ENCODE results near the gene SAG.

The SAG gene

DNA sequence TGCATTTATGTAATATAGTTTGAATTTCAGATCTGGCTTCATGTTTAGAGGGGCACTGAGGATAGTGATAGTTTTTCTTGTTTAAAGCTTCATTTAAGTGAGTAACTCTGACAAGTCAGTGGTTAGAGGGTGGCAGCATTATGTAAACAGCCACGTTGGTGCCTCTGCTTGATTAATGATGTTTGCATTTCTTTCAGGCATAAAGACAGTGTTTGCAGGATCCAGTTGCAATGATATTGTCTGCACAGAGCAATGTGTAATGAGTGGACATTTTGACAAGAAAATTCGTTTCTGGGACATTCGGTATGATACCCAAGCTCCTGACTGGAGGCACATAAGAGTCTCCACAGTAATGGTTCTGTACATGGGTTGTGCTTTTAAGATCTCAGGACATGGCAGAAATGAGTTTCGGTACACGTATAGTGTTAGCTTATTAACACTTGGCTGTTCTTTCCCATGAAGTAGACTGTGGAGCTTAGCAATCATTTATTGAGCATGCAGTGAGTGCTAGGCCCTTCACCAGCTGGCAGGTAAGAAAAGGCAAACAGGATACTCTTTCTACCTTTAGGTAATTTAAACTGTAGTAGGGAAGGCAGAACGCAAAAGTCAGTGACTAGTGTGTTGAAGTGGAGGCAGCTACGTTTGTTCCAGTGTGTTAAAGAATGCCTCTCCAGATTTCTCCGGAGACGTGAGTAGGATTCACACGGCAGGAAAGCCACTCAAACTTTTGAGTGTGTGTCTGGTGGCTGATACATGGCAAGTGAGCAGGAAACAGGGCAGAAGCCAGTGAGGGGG is 17.4 kb upstream of the SAG start:
- no peak for DNase-seq

DNA sequence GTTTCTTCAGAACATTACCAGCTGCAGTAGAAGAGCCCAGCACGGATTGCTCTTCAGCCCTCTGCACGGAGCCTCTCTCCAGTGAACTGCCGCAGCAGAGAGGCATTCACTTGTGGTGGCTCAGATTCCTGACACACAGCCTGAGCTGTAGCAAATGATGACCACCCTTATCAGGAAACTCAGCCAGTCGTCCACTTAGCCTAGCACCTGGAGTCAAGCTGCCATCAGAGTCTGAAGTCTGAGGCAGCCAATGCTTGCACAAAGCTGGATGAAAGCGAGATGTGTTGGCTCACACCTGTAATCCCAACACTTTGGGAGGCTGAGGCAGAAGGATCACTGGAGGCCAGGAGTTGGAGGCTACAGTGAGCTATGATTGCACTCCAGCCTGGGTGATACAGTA is 11.7 kb upstream of the SAG start:
- DNase-seq = no peak

DNA sequence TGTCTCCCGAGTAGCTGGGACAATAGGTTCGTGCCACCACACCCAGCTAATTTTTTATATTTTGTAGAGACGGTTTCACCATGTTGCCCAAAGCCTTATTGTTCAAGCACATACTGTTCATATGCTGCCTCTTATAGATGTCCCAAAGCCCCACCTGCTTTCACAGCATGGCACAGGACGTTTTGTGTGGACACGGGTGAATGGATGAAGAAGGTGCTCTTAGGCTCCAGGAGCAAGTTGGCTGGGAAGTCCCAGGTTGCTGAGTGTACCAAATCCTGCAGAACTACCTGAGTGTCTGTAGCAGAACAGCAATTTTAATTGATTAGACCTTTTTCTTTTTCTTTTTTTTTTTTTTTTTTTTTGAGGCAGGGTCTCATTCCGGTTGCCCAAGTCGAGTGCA is 10.5 kb upstream of the SAG start:
- DNase-seq = no peak

DNA sequence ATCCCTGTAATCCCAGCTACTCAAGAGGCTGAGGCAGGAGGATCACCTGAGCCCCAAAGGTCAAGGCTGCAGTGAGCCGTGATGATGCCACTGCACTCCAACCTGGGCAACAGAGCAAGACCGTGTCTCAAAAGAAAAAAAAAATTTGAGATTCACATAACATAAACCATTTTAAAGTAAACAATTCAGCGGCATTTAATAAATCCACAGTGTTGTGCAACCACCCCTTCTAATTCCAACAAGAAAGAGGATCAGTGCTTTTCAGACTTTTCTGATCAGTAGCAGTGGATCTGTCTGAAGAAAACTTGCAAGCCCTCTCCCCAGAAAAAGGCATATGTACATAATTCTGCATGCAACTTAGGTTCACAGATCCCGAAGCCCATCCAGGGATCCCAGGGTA is 7.2 kb upstream of the SAG start:
- no peak for DNase-seq

DNA sequence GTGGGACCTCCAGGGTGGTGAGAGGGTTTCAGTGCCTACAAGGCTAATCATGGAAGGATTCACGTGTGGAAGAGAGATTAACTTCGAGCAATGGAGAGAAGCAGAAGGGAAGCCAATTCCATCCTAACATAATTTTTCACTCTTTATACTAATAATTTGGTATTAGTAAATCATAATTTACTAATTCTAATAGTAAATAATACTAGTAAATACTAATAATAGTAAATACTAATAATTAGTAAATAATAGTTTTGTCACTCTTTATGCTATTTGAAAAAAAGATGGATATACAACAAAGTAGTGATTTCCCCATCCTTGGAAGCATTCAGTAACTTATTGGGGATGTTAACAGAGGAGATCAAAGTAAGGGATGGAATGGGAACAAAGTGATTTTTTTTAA is 6.4 kb upstream of the SAG start:
- DNase-seq = no peak

DNA sequence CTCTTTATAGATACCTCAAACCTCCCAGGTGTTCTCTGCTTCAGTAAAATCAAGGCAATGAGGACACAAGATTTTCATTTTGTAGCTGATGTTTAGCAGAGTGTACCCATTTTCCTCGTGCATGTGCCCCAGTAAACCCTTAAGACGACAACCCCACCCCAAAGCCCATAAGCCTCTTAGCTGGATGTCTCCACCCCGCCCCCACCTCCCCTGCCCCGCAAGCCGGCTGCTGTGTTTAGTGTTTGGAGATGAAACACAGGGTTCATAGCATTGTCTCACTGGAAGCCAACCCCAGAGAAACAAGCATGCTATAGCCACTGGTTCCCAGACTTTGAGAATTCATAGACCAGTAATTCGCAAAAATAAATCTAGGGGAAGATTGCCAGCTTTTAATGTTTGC is 5.8 kb upstream of the SAG start:
- DNase-seq = no peak

DNA sequence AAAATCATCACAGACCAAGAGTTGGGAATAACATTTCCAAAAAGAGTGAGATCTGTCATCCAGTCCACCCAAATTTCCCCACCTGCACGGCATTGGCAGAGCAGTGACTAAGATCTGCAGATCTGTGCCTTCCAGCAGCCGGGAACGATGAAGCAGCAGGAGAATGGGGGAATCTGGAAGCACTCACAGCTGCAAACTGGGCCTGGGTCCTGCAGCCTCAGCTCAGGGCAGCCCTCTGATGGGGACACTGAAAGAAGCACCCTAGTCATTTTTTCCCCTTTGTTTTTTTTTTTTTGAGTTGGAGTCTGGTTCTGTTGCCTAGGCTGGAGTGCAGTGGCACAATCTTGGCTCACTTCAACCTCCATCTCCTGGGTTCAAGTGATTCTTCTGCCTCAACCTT is 4.4 kb upstream of the SAG start:
- no peak for DNase-seq

DNA sequence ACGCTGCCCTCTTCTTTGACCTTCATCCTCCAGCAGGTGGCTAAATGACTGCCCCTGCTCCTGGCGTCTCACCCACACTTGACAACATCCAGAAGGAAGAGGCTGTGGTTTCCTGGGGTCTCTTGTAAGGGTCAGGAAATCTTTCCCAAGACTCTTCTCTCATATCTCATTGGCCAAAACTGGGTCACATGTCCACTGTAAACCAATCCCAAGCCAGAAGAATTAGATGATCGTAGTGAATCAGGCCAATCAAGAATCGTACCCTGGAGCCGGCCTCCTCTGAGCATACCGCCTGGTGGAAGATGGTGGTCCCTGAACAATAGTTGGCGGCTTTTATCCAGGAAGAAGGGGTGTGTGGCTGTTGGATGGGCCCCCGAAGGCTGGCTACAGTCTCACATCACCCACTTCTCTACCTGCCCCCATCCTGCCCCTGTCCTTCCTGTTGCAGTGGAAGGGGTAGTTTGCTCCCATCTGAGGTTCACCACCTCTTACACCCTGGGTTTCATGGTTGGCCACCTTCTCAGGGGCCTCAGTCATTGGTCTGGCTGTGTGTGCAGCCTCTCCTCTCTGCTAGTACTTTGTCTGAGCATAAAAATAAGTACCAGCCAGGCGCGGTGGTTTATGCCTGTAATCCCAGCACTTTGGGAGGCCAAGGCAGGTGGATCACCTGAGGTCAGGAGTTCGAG is 3.8 kb downstream of the SAG start:
- DNase-seq = no peak

DNA sequence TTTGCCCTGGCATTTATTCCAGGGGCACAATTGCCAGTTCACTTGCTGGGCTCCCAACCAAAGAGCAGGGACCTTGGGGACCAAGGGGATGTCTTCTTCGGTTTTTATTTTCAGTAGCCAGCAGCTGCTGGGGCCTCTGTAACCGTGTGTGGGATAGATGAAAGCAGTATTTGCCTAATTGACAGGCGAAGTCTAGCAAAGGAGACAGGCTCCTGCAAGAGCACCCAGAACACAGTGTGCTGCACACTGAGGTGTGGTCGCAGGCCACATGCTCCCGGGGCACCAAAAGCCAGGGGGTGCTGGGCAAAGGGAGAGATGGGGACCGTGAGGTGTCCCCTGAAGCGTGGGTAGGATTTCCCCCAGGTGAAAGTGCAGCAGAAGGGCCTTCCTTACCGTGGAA is 5.3 kb downstream of the SAG start:
- no peak for DNase-seq

DNA sequence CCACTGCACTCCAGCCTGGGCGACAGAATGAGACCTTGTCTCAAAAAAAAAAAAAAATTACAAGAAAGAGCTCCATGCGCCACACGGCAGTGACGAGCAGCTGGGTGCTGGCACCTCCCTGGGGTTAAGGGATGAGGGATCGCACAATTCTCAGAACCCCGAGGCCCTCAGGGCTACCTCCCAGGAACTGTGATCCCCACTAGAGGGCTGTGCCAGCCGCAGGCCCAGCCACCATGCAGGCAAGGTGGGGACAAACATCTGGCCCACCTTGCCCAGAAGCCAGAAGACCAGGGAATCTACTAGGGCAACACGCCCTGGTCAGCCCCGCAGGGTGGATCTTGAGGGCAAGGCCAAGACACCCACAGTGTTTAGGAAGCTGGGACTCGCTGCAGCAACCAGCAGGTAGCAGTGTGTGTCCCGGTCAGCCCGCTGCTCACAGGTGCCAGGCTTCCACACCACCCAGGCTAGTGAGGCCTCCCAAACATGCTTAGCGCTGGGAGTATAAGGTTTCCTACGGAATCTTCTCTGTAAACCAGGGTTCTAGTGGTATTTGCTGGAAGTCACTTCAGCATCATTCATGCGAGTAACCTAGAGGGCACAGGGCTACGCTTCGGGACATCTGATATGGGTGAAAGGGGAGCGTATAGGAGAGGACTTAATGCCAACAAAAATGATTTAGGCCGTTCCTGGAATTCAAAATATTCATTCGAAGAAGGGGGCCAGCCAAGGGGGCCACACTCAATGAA is 6.7 kb downstream of the SAG start:
- DNase-seq = no peak

DNA sequence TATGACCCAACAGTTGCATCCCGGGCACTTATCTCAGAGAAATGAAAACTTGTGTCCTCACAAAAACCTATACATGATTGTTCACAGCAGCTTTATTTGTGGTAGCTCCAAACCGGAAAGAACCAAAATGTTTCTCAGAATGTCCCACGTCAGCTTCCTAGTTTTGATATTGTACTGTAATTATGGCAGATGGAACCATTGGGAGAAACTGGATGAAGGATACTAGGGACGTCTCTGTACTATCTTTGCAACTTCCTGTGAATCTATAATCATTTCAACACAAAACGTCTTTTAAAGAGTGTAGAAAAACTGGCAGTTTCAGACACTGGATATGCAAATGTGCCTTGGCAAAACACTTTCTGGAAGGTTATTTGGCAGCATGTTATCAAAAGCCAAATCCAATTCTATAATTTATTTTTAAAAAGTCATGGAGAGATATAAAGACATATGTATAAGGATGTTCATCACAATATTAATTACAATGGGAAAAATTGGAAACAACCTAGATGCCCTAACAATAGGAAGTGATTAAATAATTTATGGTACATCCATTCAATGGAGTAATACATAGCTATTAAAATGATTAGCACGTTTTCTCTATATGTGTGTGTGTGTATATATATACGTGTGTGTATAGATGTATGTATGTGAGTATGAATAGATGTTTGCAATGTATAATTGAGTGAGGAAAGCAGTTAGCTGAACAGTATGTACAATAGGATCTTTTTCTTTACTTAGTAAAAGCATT is 9.8 kb downstream of the SAG start:
- no peak for DNase-seq

DNA sequence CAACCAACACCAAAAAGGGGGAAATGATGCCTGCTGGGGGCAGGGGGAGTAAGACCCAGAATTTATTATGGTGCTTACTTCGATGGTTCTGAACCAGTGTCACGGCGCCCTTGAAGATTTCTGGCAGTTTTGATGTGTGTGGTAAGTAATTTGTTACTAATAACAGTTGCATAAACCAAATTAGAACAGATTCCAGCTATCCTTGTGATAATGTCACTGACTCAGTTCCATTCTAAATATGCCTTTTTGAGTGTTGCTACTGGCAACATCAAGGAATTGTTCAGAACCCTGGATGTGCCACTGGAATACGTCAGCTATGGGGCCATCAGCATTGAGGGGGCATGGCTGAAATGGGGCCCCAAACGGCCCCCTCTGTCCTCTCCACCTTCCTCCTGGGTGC is 11.6 kb downstream of the SAG start:
- DNase-seq = no peak

DNA sequence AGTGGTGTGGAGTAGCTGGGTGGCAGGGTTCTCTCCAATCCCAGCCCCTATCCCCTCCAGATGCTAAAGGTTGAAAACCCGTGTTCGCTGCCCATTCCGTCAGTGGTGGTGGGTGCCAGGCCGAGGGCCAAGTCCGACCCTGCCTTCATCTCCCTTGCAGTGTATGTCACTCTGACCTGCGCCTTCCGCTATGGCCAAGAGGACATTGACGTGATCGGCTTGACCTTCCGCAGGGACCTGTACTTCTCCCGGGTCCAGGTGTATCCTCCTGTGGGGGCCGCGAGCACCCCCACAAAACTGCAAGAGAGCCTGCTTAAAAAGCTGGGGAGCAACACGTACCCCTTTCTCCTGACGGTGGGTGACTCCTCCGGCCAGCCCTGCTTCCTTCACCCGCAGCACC is 12.9 kb downstream of the SAG start:
- no peak for DNase-seq

DNA sequence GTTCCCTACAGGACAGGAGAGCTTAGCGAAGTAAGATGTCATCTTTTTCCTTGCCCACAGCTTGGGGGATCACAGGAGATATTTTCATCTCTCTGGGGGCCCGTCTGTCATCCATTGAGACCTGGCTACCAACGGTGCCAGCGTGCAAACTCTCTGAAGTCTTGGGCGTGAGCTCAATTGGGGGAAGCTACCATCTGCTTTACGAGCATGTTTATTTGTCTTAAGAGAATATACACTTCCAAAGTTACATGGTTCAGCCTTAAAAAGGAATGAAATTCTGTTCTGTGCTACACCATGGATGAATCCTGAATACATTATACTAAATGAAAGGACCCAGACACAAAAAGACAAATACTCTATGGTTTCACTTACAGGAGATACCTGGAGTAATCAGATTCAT is 13.6 kb downstream of the SAG start:
- no peak for DNase-seq

DNA sequence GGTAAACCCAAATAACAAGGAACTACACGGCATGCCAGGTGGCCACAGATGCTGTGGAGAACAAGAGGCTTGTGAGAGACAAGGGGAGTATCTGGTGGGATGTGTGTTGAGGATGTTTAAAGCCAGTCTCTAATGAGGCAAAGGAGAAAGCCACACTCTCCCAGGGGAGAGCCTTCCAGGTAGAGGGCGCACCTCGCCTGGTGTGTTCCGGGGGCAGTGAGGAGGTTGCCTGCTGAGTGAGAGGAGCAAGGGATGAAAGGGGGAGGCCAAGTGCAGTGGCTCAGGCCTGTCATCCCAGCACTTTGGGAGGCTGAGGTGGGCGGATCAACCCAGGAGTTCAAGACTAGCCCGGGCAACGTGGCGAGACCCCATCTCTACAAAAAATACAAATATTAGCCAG is 16.2 kb downstream of the SAG start:
- DNase-seq = no peak

DNA sequence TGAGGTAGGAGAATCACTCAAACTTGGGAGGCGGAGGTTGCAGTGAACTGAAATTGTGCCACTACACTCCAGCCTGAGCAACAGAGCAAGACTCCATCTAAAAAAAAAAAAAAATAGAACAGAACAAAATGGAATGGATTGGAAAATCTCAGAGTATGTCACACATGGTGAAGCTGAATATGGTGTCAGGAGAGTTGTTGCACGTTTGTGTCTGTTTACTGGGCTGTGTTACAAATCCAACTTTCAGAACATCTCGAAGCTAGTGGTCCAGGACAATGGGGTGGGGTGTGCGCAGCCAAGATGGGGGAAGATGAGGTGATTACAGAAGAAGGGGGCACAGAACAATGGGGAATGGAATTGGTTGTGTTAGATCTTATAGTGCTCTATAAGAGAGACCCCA is 17.6 kb downstream of the SAG start:
- no peak for DNase-seq

DNA sequence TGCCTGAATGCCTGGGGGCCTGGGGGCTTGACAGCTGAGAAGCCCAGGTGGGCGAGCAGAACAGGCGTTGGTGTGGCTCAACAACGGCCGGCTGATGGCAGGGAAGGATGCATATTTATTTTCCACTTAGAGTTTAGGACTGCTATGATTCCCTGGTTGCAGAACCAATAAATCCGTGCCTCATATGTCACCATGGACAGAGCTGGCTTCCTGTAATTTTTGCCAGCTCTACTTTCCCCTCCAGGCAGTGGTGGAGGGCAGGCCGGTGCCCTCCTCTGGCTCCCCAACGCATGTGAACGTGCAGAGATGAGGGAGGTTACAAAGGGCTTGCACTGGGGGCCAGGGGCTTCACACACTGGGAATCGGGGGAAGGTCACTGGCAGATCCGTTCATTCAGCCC is 18.2 kb downstream of the SAG start:
- no peak for DNase-seq

DNA sequence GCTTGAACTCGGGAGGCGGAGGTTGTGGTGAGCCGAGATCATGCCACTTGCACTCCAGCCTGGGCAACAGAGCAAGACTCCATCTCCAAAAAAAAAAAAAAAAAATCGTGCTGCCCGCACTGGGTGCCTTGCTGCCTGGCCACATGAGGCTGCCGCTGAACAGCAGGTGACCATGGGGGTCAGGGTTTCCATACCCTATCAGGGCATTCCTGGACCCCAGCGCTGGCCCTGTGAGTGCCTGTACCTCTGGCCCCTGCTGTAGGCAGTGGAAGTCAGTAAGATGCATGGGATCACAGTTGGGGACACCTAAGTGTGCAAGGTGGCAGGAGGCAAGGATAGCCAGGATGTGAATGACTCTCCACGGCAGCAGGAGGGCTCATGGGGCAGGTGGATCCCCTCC is 18.9 kb downstream of the SAG start:
- no peak for DNase-seq

DNA sequence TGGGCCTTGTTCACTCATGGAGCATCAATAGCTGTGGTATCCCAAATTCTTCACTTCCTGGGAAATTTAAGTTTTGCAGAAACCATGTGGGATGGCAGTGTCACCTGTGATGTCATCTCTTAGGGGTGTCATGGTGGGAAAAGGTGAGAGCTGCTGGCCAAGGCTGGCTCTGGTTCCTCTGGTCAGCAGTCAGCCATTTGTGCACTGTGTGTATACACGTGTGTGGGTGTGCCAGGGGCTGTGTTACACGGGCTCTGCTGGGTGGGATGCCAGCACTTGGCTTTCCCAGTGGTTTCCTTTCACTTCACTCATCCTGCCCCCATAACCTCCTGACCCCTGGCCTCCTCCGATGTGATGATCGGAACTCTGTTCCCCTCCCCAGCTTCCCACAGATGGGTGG is 21.3 kb downstream of the SAG start:
- no peak for DNase-seq

DNA sequence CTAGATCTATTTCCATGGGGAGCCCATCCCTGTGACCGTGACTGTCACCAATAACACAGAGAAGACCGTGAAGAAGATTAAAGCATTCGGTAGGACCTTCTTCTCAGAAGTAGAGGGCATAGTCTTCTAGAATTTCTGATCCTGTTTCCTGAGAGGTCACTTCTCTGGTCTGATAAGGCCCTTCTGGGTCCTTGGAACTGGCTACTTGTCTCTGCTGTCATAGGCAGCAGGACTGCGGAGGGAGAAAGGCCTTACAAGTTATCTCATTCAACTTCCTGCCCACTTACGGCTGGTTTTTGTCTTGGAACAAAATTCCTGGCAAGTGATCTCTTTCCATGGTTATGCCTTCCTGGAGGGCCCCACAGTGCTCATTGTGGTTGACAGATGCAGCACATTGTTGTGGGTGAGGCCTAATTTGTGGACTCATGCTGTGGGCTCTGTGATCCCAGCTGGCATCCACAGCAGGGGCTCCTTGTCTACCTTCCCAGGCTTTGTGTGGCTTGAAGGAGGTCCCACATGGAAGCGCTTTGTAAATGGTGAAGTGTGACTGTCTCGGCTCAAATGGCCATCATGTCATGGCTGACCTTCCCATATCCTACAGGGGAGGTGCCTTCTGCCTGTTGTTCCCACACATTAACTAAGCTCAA is 22.0 kb downstream of the SAG start:
- DNase-seq = no peak

DNA sequence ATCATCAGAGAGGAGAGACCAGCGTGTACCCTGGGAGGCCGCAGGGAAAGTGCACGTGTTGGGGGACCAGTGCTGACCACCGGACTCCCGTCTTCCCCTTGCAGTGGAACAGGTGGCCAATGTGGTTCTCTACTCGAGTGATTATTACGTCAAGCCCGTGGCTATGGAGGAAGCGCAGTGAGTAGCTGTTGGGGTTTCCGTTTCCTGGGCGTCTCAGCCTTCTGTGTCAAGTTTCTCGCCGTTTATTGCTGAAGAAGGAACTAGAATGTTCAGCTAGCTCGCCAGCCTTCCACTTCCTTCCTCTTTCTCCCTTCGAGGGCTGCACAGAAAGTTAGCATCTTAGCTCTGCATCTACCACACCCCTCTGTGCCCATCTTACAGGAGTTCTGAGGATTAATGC is 23.9 kb downstream of the SAG start:
- peak; percentile 34 to 43 for DNase-seq

DNA sequence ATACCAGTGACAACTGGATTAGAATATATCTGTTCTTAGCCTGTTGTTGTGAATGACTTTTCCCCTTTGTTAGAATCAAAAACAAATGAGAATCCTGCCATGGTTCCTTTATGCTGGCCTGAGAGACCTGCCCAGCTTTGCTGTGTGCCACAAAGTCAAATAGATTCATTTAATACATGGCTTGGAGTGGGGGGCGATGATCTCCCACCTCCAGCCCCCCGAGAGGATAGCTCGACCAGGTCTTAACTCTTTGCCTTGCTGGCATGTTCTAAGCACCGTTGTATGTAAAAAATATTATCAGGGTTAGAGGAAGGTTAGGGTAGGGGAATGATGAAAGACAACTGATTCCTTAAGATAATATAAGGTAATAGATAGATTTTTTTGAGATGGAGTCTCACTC is 24.5 kb downstream of the SAG start:
- no peak for DNase-seq

DNA sequence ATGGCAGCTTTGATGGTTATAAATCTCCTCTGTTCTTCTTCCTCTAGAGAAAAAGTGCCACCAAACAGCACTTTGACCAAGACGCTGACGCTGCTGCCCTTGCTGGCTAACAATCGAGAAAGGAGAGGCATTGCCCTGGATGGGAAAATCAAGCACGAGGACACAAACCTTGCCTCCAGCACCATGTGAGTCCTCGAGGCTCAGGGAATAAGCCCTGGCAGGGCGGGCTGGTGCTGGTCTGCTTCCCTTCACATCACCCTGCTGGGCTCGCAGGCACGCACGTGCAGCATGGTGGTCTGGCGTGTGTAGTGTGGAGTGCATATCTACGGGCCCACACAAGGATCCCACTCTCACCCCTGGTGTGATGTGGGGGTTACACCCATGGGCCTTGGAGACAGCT is 27.3 kb downstream of the SAG start:
- no peak for DNase-seq

All from stimulated activated CD4-positive, alpha-beta T cell treated with anti-CD3 and anti-CD28 coated beads, Interleukin-2, amount 100 ng/mL, for 48 hours (primary cell).